Urinary bladder (tissue), 4 donors: ENCODE measurements around the gene RNF180. TPM values are rescaled to one million over a fixed set of nuclear protein-coding genes. Genes with fewer than 3 reads are reported as not detected.
A peak's percentile ranks its signal among the peaks of the same experiment; 100 is the strongest.

Experiments
- DNase-seq: peaks from one replicate; pipeline ENCODE4 v3.0.0-alpha.2; 2015; ENCODE audit errors: extremely low spot score
- H3K27ac ChIP-seq: one replicate; pipeline ENCODE4 v1.5.1; 2013; ENCODE audit warnings: low read depth, mild to moderate bottlenecking, moderate library complexity
- H3K36me3 ChIP-seq: one replicate; pipeline ENCODE4 v1.6.1; 2013; ENCODE audit warnings: mild to moderate bottlenecking, moderate library complexity; ENCODE audit not compliant: insufficient read depth
- H3K4me1 ChIP-seq: one replicate; pipeline ENCODE4 v1.6.1; 2013; ENCODE audit warnings: mild to moderate bottlenecking, moderate library complexity; ENCODE audit not compliant: insufficient read depth
- H3K4me3 ChIP-seq: one replicate; pipeline ENCODE4 v1.5.1; 2013; ENCODE audit warnings: low read depth, low read length
- WGBS: extraction: QIAGEN DNeasy Blood & Tissue Kit; methylation state at CpG from one replicate; pipeline ENCODE4 v1.1.7; 2013; 5-methylcytosine and 5-hydroxymethylcytosine counted together
- polyA plus RNA-seq: library from polyadenylated mRNA; stranded (reverse); fragments of 200-250 nt; gene quantifications from one replicate; pipeline ENCODE4 v1.2.3, GENCODE V29; 2013
- total RNA-seq: library from RNA; depleted of rRNA; stranded (reverse); fragments of >200 nt; gene quantifications from one replicate; pipeline ENCODE4 v1.2.3, GENCODE V29; 2014
- donor health status: healthy with polysubstance abuse.
- donor health status: healthy.

The RNF180 gene
- total and polyA plus RNA-seq, 2 donors = 5.6 to 23.8 TPM

DNA sequence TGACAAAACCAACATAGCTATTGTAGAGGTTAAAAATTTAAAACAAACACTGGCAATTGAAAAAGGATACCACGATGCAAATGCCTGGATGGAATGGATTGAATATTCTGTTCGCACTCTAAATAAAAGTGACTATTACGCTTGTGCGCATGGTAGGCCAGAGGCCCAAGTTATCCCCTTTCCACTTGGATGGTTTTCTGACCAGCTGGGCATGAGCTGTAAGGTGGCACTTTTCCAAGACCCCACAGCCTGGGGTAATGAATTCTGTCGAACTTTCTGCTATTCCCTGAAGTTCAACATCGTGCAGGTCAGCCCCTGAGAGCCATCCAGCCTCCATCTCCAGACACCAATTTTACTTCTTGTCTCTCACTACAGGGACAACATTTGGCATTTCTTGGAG, 5.4 kb upstream of the RNF180 start:
- H3K27ac ChIP-seq = no peak overlapping the region
- no peak overlapping the region for H3K4me3 ChIP-seq
- 93% methylated on average over 6 of the region's 6 CpGs for WGBS

DNA sequence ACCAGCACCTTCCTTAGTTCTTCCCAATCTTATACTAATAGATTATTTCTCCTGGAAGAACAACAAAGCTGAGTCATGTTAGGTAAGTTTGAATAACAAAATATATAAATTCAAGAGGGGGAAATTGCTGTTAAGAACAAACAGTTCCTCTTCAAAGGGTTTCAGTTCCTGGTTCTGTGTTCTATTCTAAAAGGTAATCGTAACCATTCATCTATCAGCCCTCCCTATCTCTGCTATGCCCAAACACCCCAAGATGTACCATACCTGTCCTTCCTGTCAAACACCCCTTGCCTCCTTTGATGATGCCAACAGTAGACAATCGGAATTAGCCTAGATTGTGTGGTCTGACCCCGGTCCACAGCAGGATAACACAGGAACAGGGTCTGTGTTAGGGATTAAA, 4.2 kb upstream of the RNF180 start:
- DNase-seq = no peak

More for the DNA sequence above, 5.4 kb upstream of the RNF180 start:
- H3K36me3 ChIP-seq = no peaks in the 10 kb centered on the region
- no peak for DNase-seq
- H3K4me1 ChIP-seq = no peaks in the 10 kb centered on the region

DNA sequence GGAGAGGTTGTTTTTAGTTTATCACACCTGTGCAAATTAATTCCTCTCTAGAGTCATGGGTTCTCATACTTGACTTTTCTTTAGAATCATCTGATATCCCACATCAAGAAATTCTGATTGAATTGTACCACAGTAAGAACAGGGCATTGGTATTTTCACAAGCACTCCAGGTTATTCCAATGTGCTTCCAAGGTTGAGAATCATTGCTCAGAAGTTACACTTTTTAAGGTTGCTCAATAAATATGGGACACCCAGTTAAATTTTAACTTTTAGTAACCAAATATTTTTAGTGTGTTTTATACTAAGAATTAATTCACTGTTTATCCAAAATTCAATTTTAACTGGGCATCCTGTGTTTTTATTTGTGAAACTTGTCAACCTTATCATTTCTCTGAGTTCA, 2.5 kb upstream of the RNF180 start:
- no peak for DNase-seq
- no peak overlapping the region for H3K27ac ChIP-seq
- no peaks in the 10 kb centered on the region for H3K4me1 ChIP-seq
- H3K36me3 ChIP-seq = no peaks in the 10 kb centered on the region
- H3K4me3 ChIP-seq = no peak overlapping the region

More for the DNA sequence above, 4.2 kb upstream of the RNF180 start:
- Histone ChIP-seq H3K36me3 (no peaks in the 10 kb centered on the region), H3K4me1 (no peaks in the 10 kb centered on the region), H3K27ac (no peak overlapping the region), H3K4me3 (no peak overlapping the region)
- WGBS = 85% methylated on average over 3 of the region's 3 CpGs

DNA sequence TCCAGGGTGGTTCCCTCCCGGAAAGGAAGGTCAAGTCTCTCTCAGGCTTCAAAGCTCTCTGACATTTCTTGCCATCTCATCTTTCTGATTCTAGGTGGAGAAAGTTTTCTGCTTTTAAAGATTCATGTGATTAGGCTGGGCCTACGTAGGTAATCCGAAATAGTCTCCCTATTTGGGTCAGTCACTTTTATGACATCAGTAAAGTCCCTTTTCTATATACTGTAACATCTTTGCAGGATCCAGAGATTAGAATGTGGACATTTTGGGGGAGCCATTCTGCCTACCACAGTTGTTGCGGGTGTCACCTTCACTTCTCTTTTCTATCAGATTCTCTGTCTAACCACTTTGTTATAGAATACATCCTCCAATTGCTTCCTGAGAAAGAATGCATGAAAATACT, 1.9 kb upstream of the RNF180 start:
- Histone ChIP-seq H3K36me3 (no peaks in the 10 kb centered on the region), H3K4me1 (no peaks in the 10 kb centered on the region), H3K27ac (no peak overlapping the region), H3K4me3 (no peak overlapping the region)
- DNase-seq = no peak
- WGBS = 95% methylated on average over 4 of the region's 4 CpGs

DNA sequence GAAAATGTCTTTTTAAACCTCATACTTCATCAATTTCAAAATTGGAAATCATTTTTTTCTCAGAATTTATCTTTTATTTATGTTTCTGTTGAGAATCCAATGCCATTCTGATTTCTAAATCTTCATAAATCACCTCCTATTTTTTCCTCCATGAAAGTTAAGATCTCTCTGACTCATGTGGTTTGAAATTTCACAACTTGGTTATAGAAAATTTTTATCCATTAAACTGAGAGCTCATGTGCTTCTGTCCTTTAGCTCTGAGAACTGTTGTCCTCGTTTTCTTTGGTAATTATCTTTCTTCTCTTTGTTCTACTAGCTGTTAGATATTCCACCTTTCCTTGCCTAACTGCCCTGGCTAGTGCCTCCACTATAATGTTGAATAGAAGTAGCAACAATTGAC, 1.5 kb upstream of the RNF180 start:
- WGBS = 81% methylated on average over 1 of the region's 1 CpG
- H3K27ac ChIP-seq = no peak overlapping the region
- H3K4me3 ChIP-seq = no peak overlapping the region
- no peaks in the 10 kb centered on the region for H3K4me1 ChIP-seq
- no peak for DNase-seq
- no peaks in the 10 kb centered on the region for H3K36me3 ChIP-seq

DNA sequence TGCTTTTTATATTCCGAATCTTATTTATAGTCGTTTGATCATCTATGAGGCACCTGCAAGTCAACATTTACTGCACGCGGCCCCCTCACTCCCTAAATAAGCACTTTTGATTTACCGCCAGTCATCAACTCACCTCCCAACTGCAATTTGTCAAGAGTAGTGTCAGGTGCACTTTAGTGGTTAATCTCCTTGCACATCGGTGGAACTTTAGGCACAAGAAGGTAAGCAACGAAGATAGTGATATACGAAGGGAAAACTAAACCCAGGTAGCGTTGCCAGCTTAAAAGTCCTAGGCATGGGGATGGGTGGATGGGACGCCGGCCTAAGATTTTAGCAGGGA, 513 bp upstream of the RNF180 start:
- H3K27ac ChIP-seq = no peak overlapping the region
- WGBS = 35% methylated on average over 11 of the region's 11 CpGs
- H3K4me3 ChIP-seq = peak overlapping the region; percentile 84
- no peaks in the 10 kb centered on the region for H3K4me1 ChIP-seq
- no peaks in the 10 kb centered on the region for H3K36me3 ChIP-seq
- no peak for DNase-seq

DNA sequence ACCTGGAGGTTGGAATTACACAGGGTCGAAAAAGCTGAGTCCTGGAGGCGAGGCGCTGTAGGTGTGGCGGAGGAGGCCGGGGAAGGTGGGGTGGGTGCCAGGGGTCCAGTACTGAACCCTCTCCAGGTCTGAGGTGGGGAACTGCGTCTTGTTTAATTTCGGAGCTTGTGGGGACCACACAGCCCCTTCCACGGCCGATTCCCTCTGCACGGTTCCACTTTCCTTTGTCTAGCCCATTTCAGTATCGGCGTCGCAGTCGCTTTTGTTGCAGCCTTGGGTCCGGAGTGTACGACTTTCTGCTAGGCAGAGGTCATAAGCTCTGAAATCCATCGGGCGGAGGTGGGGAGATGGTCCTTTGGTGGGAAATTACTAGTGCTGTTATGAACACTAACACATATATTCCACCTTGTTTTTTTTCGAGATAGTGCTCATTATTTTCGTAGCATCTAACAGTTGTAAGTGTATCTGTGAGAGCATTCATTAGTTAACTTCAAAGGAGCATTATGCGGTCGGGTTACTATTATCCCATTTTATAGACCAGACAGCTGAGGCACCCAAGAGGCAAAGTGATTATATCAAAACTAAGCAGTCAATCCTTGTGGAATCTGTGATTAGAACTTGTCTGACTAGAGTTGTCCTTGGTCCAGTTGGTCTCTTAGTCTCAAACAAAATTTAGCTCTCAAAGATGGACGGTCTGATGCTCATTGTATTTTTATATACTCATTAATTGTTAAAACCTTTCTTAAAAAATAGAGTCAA, 737 bp downstream of the RNF180 start:
- H3K27ac ChIP-seq = no peak overlapping the region
- H3K4me1 ChIP-seq = peaks cover 1% of the 10 kb centered on the region
- no peak for DNase-seq
- H3K36me3 ChIP-seq = no peaks in the 10 kb centered on the region
- 19% methylated on average over 23 of the region's 23 CpGs for WGBS
- H3K4me3 ChIP-seq = peak overlapping the region; percentile 84

DNA sequence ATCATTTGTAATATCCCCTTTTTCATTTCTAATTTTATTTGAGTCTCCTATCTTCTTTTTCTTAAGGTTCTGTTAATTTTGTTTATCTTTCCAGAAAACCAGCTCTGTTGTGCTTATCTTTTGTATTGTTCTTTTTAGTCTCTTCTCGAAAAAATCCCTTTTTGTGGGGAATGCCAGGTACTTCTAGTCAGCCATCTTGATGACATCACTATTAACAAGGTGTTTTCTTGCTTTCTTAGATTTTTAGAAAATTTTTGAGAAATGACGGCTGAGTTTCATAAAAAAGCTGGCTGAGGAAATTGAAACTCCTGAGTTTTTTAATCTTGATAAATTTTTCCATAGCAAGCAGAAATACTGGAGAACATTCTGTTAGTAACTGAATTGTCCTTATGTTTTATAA, 10.7 kb downstream of the RNF180 start:
- WGBS = 81% methylated on average over 2 of the region's 2 CpGs

DNA sequence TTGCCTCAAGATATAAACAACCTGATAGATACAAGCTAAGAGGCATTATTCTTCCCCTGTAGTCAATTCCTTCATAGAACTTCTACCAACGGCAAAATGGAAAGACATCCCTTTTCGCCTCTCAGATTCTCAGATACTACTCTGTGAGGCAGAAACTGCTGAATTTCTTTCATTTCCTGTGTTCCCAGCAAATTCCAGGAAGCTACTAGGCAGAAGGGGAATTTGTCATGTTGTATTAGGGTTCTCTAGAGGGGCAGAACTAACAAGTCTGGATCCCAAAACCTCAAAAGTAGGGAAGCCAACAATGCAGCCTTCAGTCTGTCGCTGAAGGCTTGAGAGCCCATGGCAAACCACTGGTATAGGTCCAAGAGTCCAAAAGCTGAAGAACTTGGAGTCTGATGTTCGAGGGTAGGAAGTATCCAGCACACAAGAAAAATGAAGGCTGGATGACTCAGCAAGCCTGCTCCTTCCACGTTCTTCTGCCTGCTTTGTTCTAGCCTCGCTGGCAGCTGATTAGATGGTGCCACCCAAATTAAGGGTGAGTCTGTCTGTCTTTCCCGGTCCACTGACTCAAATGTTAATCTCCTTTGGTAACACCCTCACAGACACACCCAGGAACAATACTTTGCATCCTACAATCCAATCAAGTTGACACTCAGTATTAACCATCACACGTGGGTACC, 15.2 kb downstream of the RNF180 start:
- no peaks in the 10 kb centered on the region for H3K4me1 ChIP-seq
- WGBS = 76% methylated on average over 8 of the region's 8 CpGs
- H3K36me3 ChIP-seq = no peaks in the 10 kb centered on the region
- no peak overlapping the region for H3K4me3 ChIP-seq
- DNase-seq = no peak
- H3K27ac ChIP-seq = no peak overlapping the region

More for the DNA sequence above, 10.7 kb downstream of the RNF180 start:
- Histone ChIP-seq H3K36me3 (no peaks in the 10 kb centered on the region), H3K4me1 (no peaks in the 10 kb centered on the region), H3K27ac (no peak overlapping the region), H3K4me3 (no peak overlapping the region)
- DNase-seq = no peak

DNA sequence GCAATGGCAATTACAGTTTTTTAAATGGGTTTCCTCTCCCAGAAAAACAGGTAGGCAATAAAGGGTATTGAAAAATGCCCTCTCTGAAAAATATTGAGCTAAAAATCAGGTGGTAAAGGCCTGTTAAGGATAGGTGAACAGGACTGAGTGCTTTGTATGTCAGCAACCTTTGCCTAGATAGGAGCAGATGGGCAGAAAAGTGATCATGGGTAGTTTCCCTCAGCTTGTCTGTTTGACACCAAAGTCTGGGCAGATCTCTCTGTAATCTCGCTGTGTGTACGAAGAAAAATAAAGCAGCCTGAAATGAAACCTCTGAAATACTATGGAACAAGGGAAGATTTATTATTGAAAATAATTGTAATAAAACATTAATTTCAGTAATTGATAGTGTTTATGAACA, 15.8 kb downstream of the RNF180 start:
- no peak overlapping the region for H3K27ac ChIP-seq
- WGBS = 69% methylated on average over 2 of the region's 2 CpGs
- H3K4me1 ChIP-seq = no peaks in the 10 kb centered on the region
- no peak for DNase-seq
- no peaks in the 10 kb centered on the region for H3K36me3 ChIP-seq
- no peak overlapping the region for H3K4me3 ChIP-seq

DNA sequence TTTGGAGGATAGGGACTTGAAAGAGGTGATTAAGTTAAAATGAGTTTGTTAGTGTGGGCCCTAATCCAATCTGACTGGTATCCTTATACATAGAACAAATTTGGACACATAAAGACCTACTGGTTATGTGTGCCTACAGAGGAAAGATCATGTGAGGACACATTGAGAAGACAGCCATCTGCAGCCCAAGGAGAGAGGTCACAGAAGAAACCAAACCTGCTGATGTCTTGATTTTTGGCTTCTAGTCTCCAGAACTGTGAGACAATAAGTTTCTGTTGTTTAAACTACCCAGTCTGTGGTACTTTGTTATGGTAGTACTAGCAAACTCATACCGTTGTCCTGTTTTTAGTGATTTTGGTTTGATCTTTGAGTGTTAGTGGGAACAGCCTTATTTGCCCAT, 18.3 kb downstream of the RNF180 start:
- WGBS = 93% methylated on average over 1 of the region's 1 CpG
- H3K36me3 ChIP-seq = no peaks in the 10 kb centered on the region
- H3K4me1 ChIP-seq = no peaks in the 10 kb centered on the region
- H3K4me3 ChIP-seq = no peak overlapping the region
- no peak overlapping the region for H3K27ac ChIP-seq
- no peak for DNase-seq

DNA sequence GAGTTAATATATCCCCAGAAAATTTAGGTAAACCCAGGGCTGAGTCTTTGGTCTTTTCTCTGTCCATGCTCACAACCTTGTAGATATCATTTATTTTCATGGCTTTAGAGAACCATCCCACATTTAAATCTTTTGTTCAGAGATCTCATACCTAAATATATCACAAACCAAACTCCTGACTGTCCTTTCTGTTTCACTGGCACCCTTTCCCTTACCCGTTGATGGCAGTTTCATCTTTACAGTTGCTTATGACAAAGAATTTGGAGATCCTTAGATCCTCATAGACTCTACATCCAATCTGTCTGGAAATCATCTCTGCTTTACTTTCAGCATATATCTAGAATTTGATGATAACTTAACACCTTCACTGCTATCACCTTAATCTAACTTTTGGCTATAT, 19.2 kb downstream of the RNF180 start:
- 61% methylated on average over 1 of the region's 1 CpG for WGBS
- Histone ChIP-seq H3K27ac (no peak overlapping the region), H3K4me3 (no peak overlapping the region), H3K36me3 (no peaks in the 10 kb centered on the region), H3K4me1 (no peaks in the 10 kb centered on the region)
- no peak for DNase-seq

DNA sequence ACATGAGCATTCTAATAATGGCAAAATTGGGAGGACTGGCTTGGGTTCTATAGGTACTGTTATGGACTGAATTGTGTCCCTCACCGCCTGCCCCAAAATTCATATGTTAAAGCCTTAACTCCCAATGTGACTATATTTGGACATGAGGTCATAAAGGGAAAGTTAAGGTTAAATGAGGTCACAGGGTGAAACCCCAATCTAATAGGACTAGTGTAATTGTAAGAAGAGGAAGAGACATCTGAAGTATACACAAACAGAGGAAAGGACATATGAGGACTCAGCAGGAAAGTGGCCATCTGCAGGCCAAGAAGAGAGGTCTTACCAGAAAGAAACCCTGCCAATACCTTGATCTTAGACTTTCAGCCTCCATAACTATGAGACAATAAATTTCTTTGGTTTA, 23.1 kb downstream of the RNF180 start:
- H3K4me1 ChIP-seq = no peaks in the 10 kb centered on the region
- no peak overlapping the region for H3K4me3 ChIP-seq
- H3K27ac ChIP-seq = no peak overlapping the region
- no peak for DNase-seq
- WGBS = 99% methylated on average over 1 of the region's 1 CpG
- H3K36me3 ChIP-seq = no peaks in the 10 kb centered on the region

DNA sequence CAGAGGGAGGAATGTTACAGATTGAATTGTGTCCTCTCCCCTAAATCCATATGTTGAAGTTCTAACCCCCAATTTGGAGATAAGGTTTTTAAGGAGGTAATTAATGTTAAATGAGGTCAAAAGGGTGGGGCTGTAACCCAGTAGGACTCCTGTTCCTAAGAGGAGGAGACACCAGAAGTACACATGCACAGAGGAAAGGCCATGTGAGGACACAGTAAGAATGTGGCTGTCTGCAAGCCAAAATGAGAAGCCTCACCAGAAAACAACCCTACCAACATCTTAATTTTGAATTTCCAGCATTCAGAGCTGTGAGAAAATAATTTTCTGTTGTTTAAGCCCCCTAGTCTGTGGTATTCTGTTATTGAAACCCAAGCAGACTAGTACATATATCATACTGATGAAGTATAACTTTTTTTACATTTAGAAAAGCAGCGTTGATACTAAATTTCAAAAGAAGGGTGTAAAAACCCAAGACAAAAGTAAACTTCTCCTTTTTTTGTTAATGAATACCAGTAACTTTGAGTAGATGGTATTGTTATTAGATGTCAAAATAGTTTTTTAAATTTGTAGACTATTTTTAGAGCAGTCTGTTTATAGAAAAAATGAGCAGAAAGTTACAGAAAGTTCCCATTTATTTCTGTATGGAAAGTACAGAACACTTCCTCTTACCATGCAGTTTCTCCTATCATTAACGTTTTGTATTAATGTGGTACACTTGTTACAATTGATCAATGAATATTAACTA, 25.1 kb downstream of the RNF180 start:
- no peaks in the 10 kb centered on the region for H3K36me3 ChIP-seq
- no peak for DNase-seq
- H3K4me3 ChIP-seq = no peak overlapping the region
- no peaks in the 10 kb centered on the region for H3K4me1 ChIP-seq
- 52% methylated on average over 2 of the region's 2 CpGs for WGBS
- H3K27ac ChIP-seq = no peak overlapping the region
